ENCODE results near the gene SLC38A1.

Gene SLC38A1

GRCh38 chr12:46212108-46212982, 56.5 kb downstream of the SLC38A1 start:
- no peak for TF ChIP-seq CTCF (IDR thresholded peaks at IDR 0.05; ENCODE audit: low read depth, low read length)
- DNase-seq (ENCODE audit: extremely low read depth, low read depth), result peak; percentile 39

- no peak for DNase-seq (ENCODE audit: extremely low read depth, low read depth)
- no peak for TF ChIP-seq CTCF (IDR thresholded peaks at IDR 0.05; ENCODE audit: low read depth, low read length)
These were observed 57.9 kb downstream of the SLC38A1 start for GRCh38 chr12:46210873-46211439.

- DNase-seq (ENCODE audit: extremely low read depth, low read depth), result no peak
These were observed 58.6 kb downstream of the SLC38A1 start for GRCh38 chr12:46209914-46210872.

GRCh38 chr12:46209170-46209569, 59.7 kb downstream of the SLC38A1 start:
- TF ChIP-seq CTCF (IDR thresholded peaks at IDR 0.05; ENCODE audit: low read depth, low read length), result no peak
- peak; percentile 46 for DNase-seq (ENCODE audit: extremely low read depth, low read depth)

More at GRCh38 chr12:46209914-46210872, 58.6 kb downstream of the SLC38A1 start:
- TF ChIP-seq CTCF (IDR thresholded peaks at IDR 0.05; ENCODE audit: low read depth, low read length), result no peak

- TF ChIP-seq CTCF (IDR thresholded peaks at IDR 0.05; ENCODE audit: low read depth, low read length), result no peak
- no peak for DNase-seq (ENCODE audit: extremely low read depth, low read depth)
These were observed 60.5 kb downstream of the SLC38A1 start for GRCh38 chr12:46208370-46208769.

GRCh38 chr12:46207644-46208043, 61.2 kb downstream of the SLC38A1 start:
- DNase-seq (ENCODE audit: extremely low read depth, low read depth), result no peak

More at GRCh38 chr12:46207644-46208043, 61.2 kb downstream of the SLC38A1 start:
- TF ChIP-seq CTCF (IDR thresholded peaks at IDR 0.05; ENCODE audit: low read depth, low read length), result no peak
